ENCODE data around the gene PTPRO.

The PTPRO gene

GRCh38 chr12:15526033-15526432, 203.7 kb downstream of the PTPRO start:
- no peak overlapping the region for H3K27ac ChIP-seq (ENCODE audit: low read depth, low read length)
- 91% methylated on average over 3 of the region's 4 CpGs for WGBS
- H3K27me3 ChIP-seq (ENCODE audit: insufficient read depth, low read length): no peaks in the 10 kb centered on the region
- no peaks in the 10 kb centered on the region for H3K4me1 ChIP-seq (ENCODE audit: insufficient read depth, low read length)
- H3K36me3 ChIP-seq (ENCODE audit: insufficient read depth, low read length): no peaks in the 10 kb centered on the region
- H3K4me3 ChIP-seq (ENCODE audit: low read length): no peak overlapping the region
- H3K9me3 ChIP-seq (ENCODE audit: insufficient read depth, low read depth, low read length): no peaks in the 10 kb centered on the region
- H3K9ac ChIP-seq (ENCODE audit: low read depth, low read length): no peak overlapping the region

DNA sequence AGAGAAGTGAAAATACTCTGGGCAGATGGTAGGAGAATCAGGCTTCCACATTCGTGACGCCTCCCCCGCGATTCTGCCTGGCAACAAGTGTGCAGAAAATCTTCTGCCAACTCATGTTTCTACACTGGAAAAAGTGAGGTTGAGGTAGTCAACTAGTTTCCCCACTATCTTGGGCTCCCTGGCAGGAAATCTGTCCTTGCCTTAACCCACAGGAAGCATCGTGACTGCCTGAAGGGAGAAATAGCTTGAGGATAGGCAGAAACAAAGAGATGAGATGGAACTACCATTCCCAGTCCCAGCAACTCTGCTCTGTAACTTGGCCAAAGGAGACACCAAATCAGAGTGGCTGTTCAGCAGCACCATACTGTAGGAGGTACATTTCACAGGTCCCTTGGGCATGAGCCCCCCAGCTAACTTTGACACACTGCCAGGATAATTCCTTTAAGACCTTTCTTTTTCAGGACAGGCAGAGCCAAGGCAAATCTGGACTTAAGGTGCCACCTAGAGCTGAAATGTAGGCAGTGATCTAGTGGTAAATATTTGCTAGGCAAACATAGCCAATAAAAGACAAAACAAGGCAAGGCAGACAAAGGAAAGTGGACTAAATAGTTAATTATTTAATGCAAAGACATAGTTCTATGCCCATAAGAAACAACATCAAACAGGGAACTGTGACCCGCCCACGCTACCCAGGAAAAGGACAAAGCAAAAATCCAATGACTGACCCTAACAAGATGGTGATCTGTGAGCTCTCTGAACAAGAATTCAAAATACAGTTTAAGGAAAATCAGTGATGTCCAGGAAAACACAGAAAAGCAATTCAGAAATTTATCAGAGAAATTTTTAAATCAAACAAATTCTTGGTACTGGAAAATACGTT, 205.1 kb downstream of the PTPRO start:
- no peak overlapping the region for H3K4me3 ChIP-seq (ENCODE audit: low read length)
- H3K9me3 ChIP-seq (ENCODE audit: insufficient read depth, low read depth, low read length): no peaks in the 10 kb centered on the region
- 85% methylated on average over 7 of the region's 8 CpGs for WGBS
- no peaks in the 10 kb centered on the region for H3K36me3 ChIP-seq (ENCODE audit: insufficient read depth, low read length)
- no peak overlapping the region for H3K9ac ChIP-seq (ENCODE audit: low read depth, low read length)
- no peaks in the 10 kb centered on the region for H3K4me1 ChIP-seq (ENCODE audit: insufficient read depth, low read length)
- no peak overlapping the region for H3K27ac ChIP-seq (ENCODE audit: low read depth, low read length)
- no peaks in the 10 kb centered on the region for H3K27me3 ChIP-seq (ENCODE audit: insufficient read depth, low read length)

DNA sequence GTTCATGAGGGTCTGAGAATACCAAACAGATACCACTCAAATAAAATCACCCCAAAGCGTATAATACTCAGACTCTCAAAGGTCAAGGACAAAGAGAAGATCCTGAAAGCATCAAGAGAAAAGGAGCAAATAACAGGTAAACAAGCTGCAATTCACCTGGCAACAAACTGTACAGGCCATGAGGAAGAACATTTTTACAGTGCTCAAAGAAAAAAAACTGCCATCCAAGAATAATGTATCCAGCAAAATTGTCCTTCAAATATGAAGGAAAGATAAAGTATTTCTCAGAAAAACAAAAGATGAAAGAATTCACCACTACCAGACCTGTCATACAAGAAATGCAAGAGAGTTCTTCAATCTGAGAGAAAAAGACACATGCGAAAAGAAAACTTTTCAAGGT, 206.4 kb downstream of the PTPRO start:
- WGBS: 94% methylated on average over 2 of the region's 2 CpGs

GRCh38 chr12:15530361-15530760, 208.1 kb downstream of the PTPRO start:
- H3K9ac ChIP-seq (ENCODE audit: low read depth, low read length): no peak overlapping the region
- no peaks in the 10 kb centered on the region for H3K4me1 ChIP-seq (ENCODE audit: insufficient read depth, low read length)
- no peaks in the 10 kb centered on the region for H3K9me3 ChIP-seq (ENCODE audit: insufficient read depth, low read depth, low read length)
- no peaks in the 10 kb centered on the region for H3K27me3 ChIP-seq (ENCODE audit: insufficient read depth, low read length)
- no peak overlapping the region for H3K4me3 ChIP-seq (ENCODE audit: low read length)
- H3K36me3 ChIP-seq (ENCODE audit: insufficient read depth, low read length): no peaks in the 10 kb centered on the region
- 92% methylated on average over 1 of the region's 1 CpG for WGBS
- H3K27ac ChIP-seq (ENCODE audit: low read depth, low read length): no peak overlapping the region

More for the DNA sequence above, 206.4 kb downstream of the PTPRO start:
- Histone ChIP-seq H3K4me3 (ENCODE audit: low read length) (no peak overlapping the region), H3K27me3 (ENCODE audit: insufficient read depth, low read length) (no peaks in the 10 kb centered on the region), H3K36me3 (ENCODE audit: insufficient read depth, low read length) (no peaks in the 10 kb centered on the region), H3K4me1 (ENCODE audit: insufficient read depth, low read length) (no peaks in the 10 kb centered on the region), H3K9ac (ENCODE audit: low read depth, low read length) (no peak overlapping the region), H3K27ac (ENCODE audit: low read depth, low read length) (no peak overlapping the region), H3K9me3 (ENCODE audit: insufficient read depth, low read depth, low read length) (no peaks in the 10 kb centered on the region)

GRCh38 chr12:15532364-15532977, 210.2 kb downstream of the PTPRO start:
- H3K27ac ChIP-seq (ENCODE audit: low read depth, low read length): no peak overlapping the region
- H3K9me3 ChIP-seq (ENCODE audit: insufficient read depth, low read depth, low read length): no peaks in the 10 kb centered on the region
- no peak overlapping the region for H3K4me3 ChIP-seq (ENCODE audit: low read length)
- H3K27me3 ChIP-seq (ENCODE audit: insufficient read depth, low read length): no peaks in the 10 kb centered on the region
- no peak overlapping the region for H3K9ac ChIP-seq (ENCODE audit: low read depth, low read length)
- WGBS: 63% methylated on average over 3 of the region's 3 CpGs
- H3K36me3 ChIP-seq (ENCODE audit: insufficient read depth, low read length): no peaks in the 10 kb centered on the region
- H3K4me1 ChIP-seq (ENCODE audit: insufficient read depth, low read length): no peaks in the 10 kb centered on the region

DNA sequence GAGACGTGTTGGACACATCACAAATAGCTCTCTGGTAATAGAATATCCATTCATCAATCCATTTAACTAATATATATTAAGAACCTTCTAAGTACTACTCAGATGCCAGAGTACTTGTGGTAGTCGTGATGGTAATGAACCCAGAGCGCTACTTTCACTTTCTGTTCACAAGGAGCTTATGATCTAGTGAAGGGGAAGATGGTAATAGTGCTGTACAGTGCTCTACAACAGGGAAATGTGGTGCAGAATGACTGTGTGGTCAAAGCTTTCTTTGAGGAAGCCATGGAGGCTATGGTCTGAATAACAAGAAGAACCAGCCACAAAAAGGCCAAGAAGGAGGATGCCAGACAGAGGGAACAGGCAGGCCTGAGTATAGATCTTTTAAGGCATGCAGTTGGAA, 212.0 kb downstream of the PTPRO start:
- WGBS: 97% methylated on average over 2 of the region's 3 CpGs
- Histone ChIP-seq H3K27ac (ENCODE audit: low read depth, low read length) (no peak overlapping the region), H3K4me3 (ENCODE audit: low read length) (no peak overlapping the region), H3K36me3 (ENCODE audit: insufficient read depth, low read length) (no peaks in the 10 kb centered on the region), H3K27me3 (ENCODE audit: insufficient read depth, low read length) (no peaks in the 10 kb centered on the region), H3K4me1 (ENCODE audit: insufficient read depth, low read length) (no peaks in the 10 kb centered on the region), H3K9ac (ENCODE audit: low read depth, low read length) (no peak overlapping the region), H3K9me3 (ENCODE audit: insufficient read depth, low read depth, low read length) (no peaks in the 10 kb centered on the region)

- H3K4me3 ChIP-seq (ENCODE audit: low read length): no peak overlapping the region
- H3K9ac ChIP-seq (ENCODE audit: low read depth, low read length): no peak overlapping the region
- H3K27ac ChIP-seq (ENCODE audit: low read depth, low read length): no peak overlapping the region
- H3K4me1 ChIP-seq (ENCODE audit: insufficient read depth, low read length): no peaks in the 10 kb centered on the region
- WGBS: 96% methylated on average over 5 of the region's 5 CpGs
- no peaks in the 10 kb centered on the region for H3K36me3 ChIP-seq (ENCODE audit: insufficient read depth, low read length)
- H3K9me3 ChIP-seq (ENCODE audit: insufficient read depth, low read depth, low read length): no peaks in the 10 kb centered on the region
- H3K27me3 ChIP-seq (ENCODE audit: insufficient read depth, low read length): no peaks in the 10 kb centered on the region
Observed at GRCh38 chr12:15534874-15535273, 212.6 kb downstream of the PTPRO start.

DNA sequence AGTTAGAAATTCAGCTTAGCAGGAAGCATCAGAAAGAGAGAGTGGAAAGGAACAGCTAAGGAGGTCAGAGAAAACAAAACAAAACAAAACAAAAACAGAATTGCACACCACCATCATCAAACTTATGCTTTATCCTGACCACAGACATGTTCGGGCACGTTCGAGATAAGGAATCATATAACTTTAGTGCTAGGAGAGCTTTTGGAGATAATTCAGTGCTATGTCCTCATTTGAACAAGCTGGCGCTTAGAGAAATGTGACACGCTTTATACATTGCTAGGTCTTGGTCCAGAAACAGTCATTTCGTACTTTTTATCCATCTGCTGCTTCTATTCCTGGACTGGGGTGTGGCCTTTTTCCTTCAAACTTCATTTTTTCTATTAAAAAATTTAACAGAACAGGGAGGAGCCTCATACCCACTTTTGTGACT, 213.1 kb downstream of the PTPRO start:
- 93% methylated on average over 6 of the region's 6 CpGs for WGBS
- H3K36me3 ChIP-seq (ENCODE audit: insufficient read depth, low read length): no peaks in the 10 kb centered on the region
- H3K4me3 ChIP-seq (ENCODE audit: low read length): no peak overlapping the region
- no peak overlapping the region for H3K27ac ChIP-seq (ENCODE audit: low read depth, low read length)
- H3K4me1 ChIP-seq (ENCODE audit: insufficient read depth, low read length): no peaks in the 10 kb centered on the region
- no peaks in the 10 kb centered on the region for H3K9me3 ChIP-seq (ENCODE audit: insufficient read depth, low read depth, low read length)
- no peak overlapping the region for H3K9ac ChIP-seq (ENCODE audit: low read depth, low read length)
- H3K27me3 ChIP-seq (ENCODE audit: insufficient read depth, low read length): no peaks in the 10 kb centered on the region

GRCh38 chr12:15536446-15536845, 214.1 kb downstream of the PTPRO start:
- no peak overlapping the region for H3K4me3 ChIP-seq (ENCODE audit: low read length)
- H3K27me3 ChIP-seq (ENCODE audit: insufficient read depth, low read length): no peaks in the 10 kb centered on the region
- H3K36me3 ChIP-seq (ENCODE audit: insufficient read depth, low read length): no peaks in the 10 kb centered on the region
- no peak overlapping the region for H3K9ac ChIP-seq (ENCODE audit: low read depth, low read length)
- no peak overlapping the region for H3K27ac ChIP-seq (ENCODE audit: low read depth, low read length)
- 83% methylated on average over 4 of the region's 4 CpGs for WGBS
- H3K9me3 ChIP-seq (ENCODE audit: insufficient read depth, low read depth, low read length): no peaks in the 10 kb centered on the region
- no peaks in the 10 kb centered on the region for H3K4me1 ChIP-seq (ENCODE audit: insufficient read depth, low read length)

GRCh38 chr12:15538881-15539280, 216.6 kb downstream of the PTPRO start:
- Histone ChIP-seq H3K9ac (ENCODE audit: low read depth, low read length) (no peak overlapping the region), H3K4me1 (ENCODE audit: insufficient read depth, low read length) (no peaks in the 10 kb centered on the region), H3K27ac (ENCODE audit: low read depth, low read length) (no peak overlapping the region), H3K4me3 (ENCODE audit: low read length) (no peak overlapping the region), H3K27me3 (ENCODE audit: insufficient read depth, low read length) (no peaks in the 10 kb centered on the region), H3K36me3 (ENCODE audit: insufficient read depth, low read length) (no peaks in the 10 kb centered on the region), H3K9me3 (ENCODE audit: insufficient read depth, low read depth, low read length) (no peaks in the 10 kb centered on the region)
- WGBS: no CpG with 5 or more reads among the region's 1 CpG

- H3K9ac ChIP-seq (ENCODE audit: low read depth, low read length): no peak overlapping the region
- WGBS: 90% methylated on average over 1 of the region's 2 CpGs
- H3K9me3 ChIP-seq (ENCODE audit: insufficient read depth, low read depth, low read length): no peaks in the 10 kb centered on the region
- H3K4me1 ChIP-seq (ENCODE audit: insufficient read depth, low read length): no peaks in the 10 kb centered on the region
- no peak overlapping the region for H3K4me3 ChIP-seq (ENCODE audit: low read length)
- no peaks in the 10 kb centered on the region for H3K36me3 ChIP-seq (ENCODE audit: insufficient read depth, low read length)
- no peak overlapping the region for H3K27ac ChIP-seq (ENCODE audit: low read depth, low read length)
- no peaks in the 10 kb centered on the region for H3K27me3 ChIP-seq (ENCODE audit: insufficient read depth, low read length)
Observed at GRCh38 chr12:15540005-15540404, 217.7 kb downstream of the PTPRO start.
